NCI-H2171 (cell line): ENCODE results near the gene INPP4B.
"Not testable (repeated sequence)": the region's sequence is repeated elsewhere in the genome, so short reads cannot be mapped to it uniquely, and the experiment has no call there.

Source experiments
- DNase-seq: peaks from one replicate; lab custom pipeline; 2025; lab: John Stamatoyannopoulos, UW

INPP4B gene

GRCh38 chr4:142683503-142683902 is 162.6 kb downstream of the INPP4B start:
- no peak for DNase-seq

GRCh38 chr4:142671516-142671915 is 174.6 kb downstream of the INPP4B start:
- DNase-seq, result no peak

DNA sequence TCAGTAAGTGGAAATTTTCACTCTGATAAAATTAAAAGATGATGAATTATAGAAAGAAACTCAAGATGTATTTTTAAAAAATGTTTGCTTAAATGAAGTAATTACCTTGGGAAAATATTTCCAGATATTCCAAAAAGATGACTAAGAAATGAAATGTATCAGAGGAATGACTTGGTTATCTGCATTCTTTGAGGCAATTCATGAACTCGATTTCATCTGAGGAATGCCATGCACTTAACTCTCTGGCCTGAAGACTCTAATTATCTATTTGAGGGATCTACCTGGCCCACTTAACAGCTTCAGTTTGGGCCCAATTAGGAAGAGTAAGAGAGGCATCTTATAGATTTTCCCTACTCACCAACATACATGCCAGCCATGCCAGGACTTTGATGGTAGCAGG is 182.3 kb downstream of the INPP4B start:
- DNase-seq, result no peak

DNA sequence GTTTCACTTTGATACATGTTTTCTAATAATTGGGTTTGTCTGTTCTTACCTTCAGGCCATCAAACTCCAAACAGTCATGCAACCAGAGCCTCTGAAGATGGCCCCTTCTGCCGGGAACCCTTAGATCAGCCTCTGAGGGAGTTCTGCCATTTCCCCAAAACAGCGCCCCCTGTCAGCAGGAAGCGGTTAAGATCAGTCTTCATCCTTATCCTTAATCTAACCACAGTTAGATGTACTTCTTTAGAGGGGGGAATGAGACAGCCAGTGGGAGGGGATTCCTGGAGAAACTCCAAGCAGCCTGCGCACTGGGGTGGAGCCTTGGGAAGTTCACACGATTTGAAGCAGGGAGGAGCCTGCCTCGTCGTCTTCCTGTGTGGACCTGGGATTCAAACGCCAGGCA is 185.4 kb downstream of the INPP4B start:
- DNase-seq, result no peak

DNA sequence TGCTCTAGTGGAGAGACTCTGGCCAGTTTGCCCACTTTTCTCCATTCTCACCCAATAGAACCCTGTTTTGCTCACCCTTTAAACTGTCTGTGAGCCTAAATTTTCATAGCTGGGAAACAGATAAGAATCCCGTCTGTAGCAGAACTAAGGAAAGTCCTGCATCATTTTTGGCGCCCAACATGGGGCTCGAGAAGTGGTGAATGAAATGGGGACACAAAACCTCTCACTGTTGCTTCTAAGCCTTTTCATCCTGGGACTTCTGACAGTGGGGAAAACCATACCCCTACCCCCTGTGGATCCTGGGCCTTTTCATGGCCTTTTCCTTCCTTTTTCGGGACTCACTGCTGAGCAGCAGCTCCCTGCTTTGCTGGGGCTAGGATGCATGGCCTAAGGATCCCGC is 189.9 kb downstream of the INPP4B start:
- no peak for DNase-seq

- no peak for DNase-seq
These were observed 197.7 kb downstream of the INPP4B start for GRCh38 chr4:142648378-142648777.

GRCh38 chr4:142645475-142646108 is 200.5 kb downstream of the INPP4B start:
- no peak for DNase-seq

DNA sequence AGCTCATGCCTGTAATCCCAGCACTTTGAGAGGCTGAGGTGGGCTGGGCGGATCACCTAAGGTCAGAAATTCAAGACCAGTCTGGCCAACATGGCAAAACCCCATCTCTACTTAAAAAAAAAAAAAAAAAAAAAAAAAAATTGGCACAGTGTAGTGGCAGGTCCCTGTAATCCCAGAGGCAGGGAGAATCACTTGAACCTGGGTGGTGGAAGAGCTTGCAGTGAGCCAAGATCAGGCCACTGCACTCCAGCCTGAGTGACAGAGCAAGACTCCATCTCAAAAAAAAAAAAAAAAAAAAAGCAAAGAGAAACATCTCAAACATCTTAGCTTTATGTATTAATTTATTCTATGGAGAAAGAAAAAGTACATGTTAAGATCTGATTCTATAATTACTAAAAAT is 201.5 kb downstream of the INPP4B start:
- not testable (repeated sequence) for DNase-seq

DNA sequence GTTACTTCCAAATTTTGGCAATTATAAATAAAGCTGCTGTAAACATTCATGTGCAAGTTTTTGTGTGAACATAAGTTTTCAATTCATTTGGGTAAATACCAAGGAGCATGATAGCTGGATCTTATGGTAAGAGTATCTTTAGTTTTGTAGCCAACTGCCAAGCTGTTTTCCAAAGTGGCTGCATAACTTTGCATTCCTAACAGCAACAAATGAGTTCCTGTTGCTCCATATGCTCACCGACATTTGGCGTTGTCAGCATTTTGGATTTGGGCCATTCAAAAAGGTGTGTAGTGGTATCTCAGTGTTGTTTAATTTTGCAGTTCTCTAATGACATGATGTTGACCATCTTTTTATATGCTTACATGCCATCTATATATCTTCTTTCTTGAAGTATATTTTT is 208.5 kb downstream of the INPP4B start:
- DNase-seq, result no peak

DNA sequence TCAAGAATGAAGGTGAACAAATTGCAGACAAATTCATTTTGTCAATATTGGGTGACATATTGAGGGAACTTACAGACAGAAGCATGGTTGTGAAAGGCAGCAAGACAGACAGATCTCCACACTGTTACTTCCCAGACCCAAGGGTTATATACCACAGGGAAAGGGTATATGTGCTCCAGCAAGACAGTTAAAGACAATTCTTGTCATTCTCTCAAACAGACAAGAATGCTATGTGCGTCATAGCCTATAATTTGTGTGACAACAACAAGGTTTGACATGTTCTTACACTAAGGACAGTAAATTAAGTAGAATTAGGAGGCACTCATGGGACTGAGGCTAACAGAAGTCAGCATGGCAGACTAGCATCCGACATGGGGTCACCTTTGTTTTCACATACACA is 214.3 kb downstream of the INPP4B start:
- DNase-seq, result no peak

- no peak for DNase-seq
These were observed 230.8 kb downstream of the INPP4B start for GRCh38 chr4:142615324-142615665.

- DNase-seq, result no peak
These were observed 231.3 kb downstream of the INPP4B start for GRCh38 chr4:142614621-142615323.

GRCh38 chr4:142607976-142608375 is 238.1 kb downstream of the INPP4B start:
- DNase-seq, result no peak

DNA sequence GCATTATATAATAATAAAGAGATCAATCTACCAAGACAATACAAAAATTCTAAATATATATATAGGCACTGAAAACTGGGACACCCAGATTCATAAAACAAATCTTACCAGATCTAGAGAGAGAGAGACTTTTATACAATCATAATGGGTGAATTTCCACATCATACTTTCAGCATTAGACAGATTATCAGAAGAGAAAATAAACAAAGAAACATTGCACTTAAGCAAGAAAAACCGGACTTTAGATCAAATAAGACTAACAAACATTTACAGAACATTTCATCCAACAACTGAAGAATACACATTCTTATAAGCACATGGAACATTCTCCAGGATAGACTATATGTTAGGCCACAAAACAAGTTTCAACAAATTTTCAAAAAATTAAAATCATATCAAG is 245.1 kb downstream of the INPP4B start:
- DNase-seq, result no peak

DNA sequence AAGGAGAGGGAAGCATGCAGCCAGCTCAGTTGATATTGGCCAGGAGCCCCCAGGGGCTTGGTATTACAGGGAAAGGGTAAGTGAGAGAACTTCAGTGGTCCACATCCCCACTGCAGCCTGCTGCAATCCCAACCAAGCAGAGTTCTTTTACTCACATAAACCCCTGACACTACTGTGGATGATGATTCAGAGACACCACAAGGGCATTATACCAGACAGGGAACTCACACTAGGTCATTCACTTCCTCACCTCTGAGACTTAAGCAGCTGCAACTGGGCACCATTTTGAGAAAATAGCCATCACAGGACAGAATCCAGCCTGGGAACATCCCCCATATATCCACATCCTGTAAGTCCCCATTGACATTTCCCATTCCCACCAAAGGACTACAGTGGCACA is 248.0 kb downstream of the INPP4B start:
- DNase-seq, result no peak

DNA sequence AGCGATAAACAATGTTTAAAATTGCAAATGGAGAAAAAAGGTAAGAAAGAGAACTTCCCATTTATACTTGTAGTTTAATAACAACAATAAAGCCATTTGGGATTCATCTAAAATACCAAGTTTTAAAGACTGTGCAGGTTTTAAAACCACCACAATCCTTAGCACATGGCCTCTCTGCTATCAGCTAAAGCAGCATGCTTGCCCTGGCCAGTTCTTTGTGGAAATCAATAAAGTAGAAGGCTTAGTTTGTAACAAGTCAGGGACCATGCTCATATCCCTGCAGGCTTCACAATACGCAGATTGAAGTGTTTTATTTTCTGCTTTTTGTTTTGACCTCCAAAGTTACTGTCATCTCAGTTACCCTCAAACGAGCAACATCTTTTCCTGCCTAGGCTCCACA is 249.5 kb downstream of the INPP4B start:
- no peak for DNase-seq

- DNase-seq, result no peak
These were observed 250.0 kb downstream of the INPP4B start for GRCh38 chr4:142596121-142596520.

GRCh38 chr4:142595222-142595871 is 250.8 kb downstream of the INPP4B start:
- DNase-seq, result no peak

DNA sequence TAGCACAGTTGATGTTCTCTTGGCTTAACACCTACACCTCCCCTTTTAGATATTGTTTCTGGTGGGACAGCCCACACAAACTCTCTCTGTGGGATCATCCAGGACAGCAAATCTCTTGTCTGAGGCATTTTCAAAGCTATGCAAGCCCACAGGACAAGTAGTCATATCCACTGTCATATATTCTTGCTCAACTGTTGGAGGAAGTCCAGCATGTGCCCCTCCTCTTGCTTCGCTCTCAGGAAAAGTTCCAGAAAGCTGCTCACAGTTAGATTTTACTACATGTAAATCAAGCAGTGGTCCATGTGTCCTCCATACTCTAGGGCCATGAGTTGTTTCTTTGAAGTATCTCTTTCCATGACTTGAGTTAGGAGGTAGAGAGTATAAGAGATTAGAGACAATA is 260.7 kb downstream of the INPP4B start:
- no peak for DNase-seq

- no peak for DNase-seq
These were observed 262.4 kb downstream of the INPP4B start for GRCh38 chr4:142583708-142584107.

- no peak for DNase-seq
These were observed 263.8 kb downstream of the INPP4B start for GRCh38 chr4:142582340-142582739.

- no peak for DNase-seq
These were observed 264.2 kb downstream of the INPP4B start for GRCh38 chr4:142581881-142582280.

- DNase-seq, result no peak
These were observed 266.7 kb downstream of the INPP4B start for GRCh38 chr4:142579443-142579842.

GRCh38 chr4:142574306-142574705 is 271.8 kb downstream of the INPP4B start:
- no peak for DNase-seq
